ENCODE data around the gene ABLIM1.

DNA sequence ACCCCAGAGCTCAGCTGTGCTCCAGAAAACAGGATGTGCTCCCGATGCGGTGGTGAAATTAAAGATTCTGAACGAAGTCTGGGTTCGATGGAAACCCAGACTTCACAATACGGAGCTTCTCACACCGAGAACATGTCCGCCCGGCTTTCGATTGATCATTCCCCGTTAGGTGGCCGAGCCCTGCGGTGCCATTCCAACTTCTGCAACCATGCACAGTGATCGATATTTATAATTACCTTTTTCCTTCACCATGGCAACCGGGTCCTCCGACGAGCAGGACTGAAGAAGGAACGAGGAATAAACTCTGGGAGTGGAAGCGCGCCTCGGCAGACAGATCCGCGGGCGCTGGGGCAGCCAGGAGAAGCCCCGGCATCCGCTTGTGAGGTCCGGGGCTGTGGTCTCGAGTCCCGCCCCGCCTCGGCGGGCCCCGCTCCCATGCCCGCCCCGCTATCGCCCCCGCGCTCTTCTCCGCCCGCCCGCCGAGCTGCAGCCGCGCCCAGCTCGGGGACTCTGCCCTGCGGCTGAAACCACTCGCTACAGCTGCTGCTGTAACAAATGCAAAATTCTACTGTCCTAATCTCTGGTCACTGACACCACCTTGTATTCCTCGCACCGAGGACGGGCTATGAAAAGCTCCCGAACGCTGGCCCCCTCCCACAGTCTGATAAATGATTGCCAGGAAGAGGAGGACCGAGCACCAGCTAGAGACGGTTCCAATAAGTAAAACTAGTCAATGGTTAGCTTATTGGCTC is 26.2 kb downstream of the ABLIM1 start:
- TF ChIP-seq SP1 (IDR thresholded peaks at IDR 0.05) (no peak), FOXM1 (IDR thresholded peaks at IDR 0.05; ENCODE audit: borderline replicate concordance) (no peak)

Measured in HEK293T (cell line).